Upper lobe of right lung (tissue), 1 donor: ENCODE data around the gene CAMTA1. TPM values are rescaled to one million over a fixed set of nuclear protein-coding genes. Genes with fewer than 3 reads are reported as not detected.

Source experiments
- ATAC-seq: fragments of 200-7000 bp; cut with Tn5 transposase; one replicate; pipeline ENCODE4 v1.9.1; 2020; ENCODE audit warnings: mild to moderate bottlenecking, moderate library complexity
- DNase-seq: peaks from one replicate; pipeline ENCODE4 v3.0.0-alpha.2; 2020
- H3K27ac ChIP-seq: fragments of 200-600 bp; one replicate; pipeline ENCODE4 v1.8.0; 2022
- H3K27me3 ChIP-seq: fragments of 200-600 bp; one replicate; pipeline ENCODE4 v1.8.0; 2022; ENCODE audit warnings: mild to moderate bottlenecking
- H3K36me3 ChIP-seq: fragments of 200-600 bp; one replicate; pipeline ENCODE4 v1.8.0; 2022
- H3K4me1 ChIP-seq: fragments of 200-600 bp; one replicate; pipeline ENCODE4 v1.8.0; 2022
- H3K4me3 ChIP-seq: fragments of 200-600 bp; one replicate; pipeline ENCODE4 v1.8.0; 2022; ENCODE audit warnings: mild to moderate bottlenecking
- H3K9me3 ChIP-seq: fragments of 200-600 bp; one replicate; pipeline ENCODE4 v1.8.0; 2022
- intact Hi-C: fragments of 100-400 bp; cut with DNase I; formaldehyde crosslinking; loops from one replicate; pipeline ENCODE4 v1.11.0; 2022
- total RNA-seq: library from RNA; stranded (reverse); fragmentation: NEBNext Ultra II Directional; extraction: Animal tissue kit (Norgen Biotek cat#: 25700); gene quantifications from one replicate; pipeline ENCODE4 v1.2.1, GENCODE V29; 2021
- TF ChIP-seq, protein P1 (sequence below): fragments of 200-600 bp; IDR thresholded peaks from one replicate; pipeline ENCODE4 v1.8.0; 2022; ENCODE audit warnings: antibody characterized with exemption
- donor health status: DM: no; HTN: yes; CAD: no; lungs with severe emphysema.

The CAMTA1 gene
- total RNA-seq, 1 donor from 2014 or later = 63.4 TPM

DNA sequence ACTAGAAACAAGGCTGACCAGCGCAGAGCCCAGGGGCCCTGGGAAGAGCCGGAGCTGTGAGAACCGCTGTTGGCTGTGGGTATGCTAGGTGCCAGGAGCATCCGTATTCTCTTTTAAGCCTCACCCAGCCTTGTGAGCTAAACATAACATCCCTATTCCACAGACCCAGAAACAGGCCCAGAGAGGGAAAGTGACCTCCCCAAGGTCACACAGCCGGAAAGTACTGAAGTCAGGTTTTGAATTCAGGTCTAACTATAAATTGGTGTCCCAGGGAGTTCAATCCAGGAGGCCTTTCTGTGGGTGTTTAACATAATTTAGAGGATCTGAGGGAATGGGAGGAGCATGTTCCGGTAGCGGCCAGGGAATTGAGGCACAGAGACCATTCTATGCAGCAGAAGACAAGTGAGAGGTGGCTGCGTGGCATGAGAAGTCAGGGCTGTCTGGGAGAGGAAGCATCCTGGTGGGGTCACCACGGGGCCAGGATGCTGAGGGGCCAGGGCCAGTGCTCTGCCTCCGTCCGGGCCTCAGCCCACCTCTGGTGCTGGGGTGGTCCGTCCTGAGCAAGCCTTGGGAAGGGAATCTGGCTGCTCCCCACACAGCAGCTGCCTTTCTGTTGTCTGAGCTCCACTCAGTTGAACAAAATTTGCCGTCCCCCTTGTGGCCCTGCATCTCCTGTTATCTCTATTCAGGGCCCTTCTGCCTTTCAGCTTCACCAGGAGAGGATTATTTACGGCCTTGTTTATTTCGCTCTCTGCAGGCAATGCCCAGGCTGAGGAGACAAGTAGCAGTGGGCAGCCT lies 647.0 kb downstream of the CAMTA1 start:
- no peaks in the 10 kb centered on the region for H3K4me1 ChIP-seq
- no peaks in the 10 kb centered on the region for H3K9me3 ChIP-seq
- no peaks in the 10 kb centered on the region for H3K36me3 ChIP-seq
- intact Hi-C loops = no loop called here
- no peak overlapping the region for H3K4me3 ChIP-seq
- H3K27me3 ChIP-seq = no peaks in the 10 kb centered on the region
- TF ChIP-seq, protein P1, sequence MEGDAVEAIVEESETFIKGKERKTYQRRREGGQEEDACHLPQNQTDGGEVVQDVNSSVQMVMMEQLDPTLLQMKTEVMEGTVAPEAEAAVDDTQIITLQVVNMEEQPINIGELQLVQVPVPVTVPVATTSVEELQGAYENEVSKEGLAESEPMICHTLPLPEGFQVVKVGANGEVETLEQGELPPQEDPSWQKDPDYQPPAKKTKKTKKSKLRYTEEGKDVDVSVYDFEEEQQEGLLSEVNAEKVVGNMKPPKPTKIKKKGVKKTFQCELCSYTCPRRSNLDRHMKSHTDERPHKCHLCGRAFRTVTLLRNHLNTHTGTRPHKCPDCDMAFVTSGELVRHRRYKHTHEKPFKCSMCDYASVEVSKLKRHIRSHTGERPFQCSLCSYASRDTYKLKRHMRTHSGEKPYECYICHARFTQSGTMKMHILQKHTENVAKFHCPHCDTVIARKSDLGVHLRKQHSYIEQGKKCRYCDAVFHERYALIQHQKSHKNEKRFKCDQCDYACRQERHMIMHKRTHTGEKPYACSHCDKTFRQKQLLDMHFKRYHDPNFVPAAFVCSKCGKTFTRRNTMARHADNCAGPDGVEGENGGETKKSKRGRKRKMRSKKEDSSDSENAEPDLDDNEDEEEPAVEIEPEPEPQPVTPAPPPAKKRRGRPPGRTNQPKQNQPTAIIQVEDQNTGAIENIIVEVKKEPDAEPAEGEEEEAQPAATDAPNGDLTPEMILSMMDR = no peak
- ATAC-seq (no peak), DNase-seq (no peak)
- no peak overlapping the region for H3K27ac ChIP-seq

DNA sequence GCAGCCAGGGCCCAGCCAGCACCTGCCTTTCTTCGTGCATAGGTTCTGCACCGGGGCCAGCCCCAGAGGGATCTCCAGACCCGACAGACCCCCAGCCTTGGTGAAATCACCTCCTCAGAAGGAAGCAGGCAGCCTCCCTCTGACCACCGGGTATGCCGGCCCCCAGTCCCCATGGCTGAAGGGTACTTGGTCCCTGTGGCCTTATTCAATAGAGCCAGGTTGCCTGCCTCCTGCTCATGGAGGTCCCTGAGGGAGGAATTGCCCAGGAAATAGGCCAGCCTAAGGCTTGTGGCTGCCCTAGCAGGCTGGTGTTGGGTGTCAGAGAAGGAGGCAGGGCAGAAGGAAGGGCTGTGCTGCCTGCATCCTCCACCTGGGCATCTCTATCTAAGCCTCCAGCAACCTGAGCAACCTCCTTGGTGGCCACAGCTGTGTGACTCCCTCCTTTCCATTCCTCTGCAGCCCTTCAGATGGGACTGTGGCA lies 647.7 kb downstream of the CAMTA1 start:
- Histone ChIP-seq H3K9me3 (no peaks in the 10 kb centered on the region), H3K27ac (no peak overlapping the region), H3K4me3 (no peak overlapping the region), H3K27me3 (no peaks in the 10 kb centered on the region), H3K36me3 (no peaks in the 10 kb centered on the region), H3K4me1 (no peaks in the 10 kb centered on the region)
- intact Hi-C loops = no loop called here
- DNase-seq (no peak), ATAC-seq (no peak)
- TF ChIP-seq, protein P1 = no peak

DNA sequence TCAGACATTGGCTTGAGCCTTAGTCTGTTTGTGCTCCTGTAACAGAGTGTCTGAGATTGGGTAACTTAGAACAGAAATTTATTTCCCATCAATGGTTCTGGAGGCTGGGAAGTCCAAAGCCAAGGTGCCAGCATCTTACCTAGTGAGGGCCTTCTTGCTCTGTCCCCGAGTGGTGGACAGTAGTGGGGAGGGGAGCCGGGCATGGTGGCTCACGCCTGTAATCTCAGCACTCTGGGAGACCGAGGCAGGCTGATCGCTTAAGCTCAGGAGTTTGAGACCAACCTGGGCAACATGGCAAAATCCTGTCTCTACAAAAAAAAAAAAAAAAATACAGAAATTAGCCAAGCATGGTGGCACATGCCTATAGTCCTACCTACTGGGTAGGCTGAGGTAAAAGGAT lies 649.3 kb downstream of the CAMTA1 start:
- DNase-seq (no peak), ATAC-seq (no peak)
- H3K4me1 ChIP-seq = no peaks in the 10 kb centered on the region
- H3K4me3 ChIP-seq = no peak overlapping the region
- no peak overlapping the region for H3K27ac ChIP-seq
- H3K9me3 ChIP-seq = no peaks in the 10 kb centered on the region
- TF ChIP-seq, protein P1 = no peak
- intact Hi-C loops = no loop called here
- H3K36me3 ChIP-seq = no peaks in the 10 kb centered on the region
- no peaks in the 10 kb centered on the region for H3K27me3 ChIP-seq

DNA sequence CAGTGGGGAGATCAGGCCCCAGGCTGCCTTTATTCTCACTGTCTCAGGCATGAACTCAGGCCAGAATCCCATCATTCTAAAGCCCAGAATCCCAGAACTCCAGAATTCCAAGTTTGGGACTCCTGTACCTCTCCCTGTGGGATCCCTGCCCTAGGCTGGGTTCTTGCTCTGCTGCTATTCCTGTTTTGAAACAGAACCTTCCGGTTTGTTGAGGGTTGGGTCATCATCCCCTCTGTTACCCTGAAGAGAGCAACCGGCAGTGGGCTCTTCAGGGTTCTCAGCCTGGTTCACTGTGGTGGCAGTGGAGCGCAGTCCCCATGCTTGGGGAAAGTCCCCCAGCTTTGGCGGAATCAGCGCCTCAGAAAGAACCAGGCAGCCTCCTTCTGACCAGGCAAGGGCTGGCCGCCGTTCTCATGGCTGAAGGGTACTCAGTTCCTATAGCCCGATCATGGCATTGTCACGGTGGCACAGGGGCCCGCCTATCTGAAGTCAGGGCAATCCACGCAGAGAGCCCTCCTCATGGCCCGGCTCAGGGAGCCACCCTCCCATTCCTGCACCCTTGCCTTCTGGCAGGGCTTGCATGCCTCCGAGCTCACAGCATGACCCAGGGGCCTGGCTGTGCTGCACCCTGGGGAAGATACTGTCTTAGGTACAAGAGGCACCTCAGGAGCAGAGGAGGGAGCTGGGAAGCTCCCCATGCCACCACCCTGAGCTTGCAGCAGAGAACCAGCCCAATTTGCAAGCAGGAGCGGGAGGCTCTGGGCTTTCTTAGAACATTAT lies 650.2 kb downstream of the CAMTA1 start:
- no peak for ATAC-seq
- H3K27ac ChIP-seq = no peak overlapping the region
- H3K9me3 ChIP-seq = no peaks in the 10 kb centered on the region
- no peak overlapping the region for H3K4me3 ChIP-seq
- no peaks in the 10 kb centered on the region for H3K36me3 ChIP-seq
- no peak for DNase-seq
- intact Hi-C loops = no loop called here
- TF ChIP-seq, protein P1 = no peak
- H3K4me1 ChIP-seq = no peaks in the 10 kb centered on the region
- H3K27me3 ChIP-seq = no peaks in the 10 kb centered on the region

DNA sequence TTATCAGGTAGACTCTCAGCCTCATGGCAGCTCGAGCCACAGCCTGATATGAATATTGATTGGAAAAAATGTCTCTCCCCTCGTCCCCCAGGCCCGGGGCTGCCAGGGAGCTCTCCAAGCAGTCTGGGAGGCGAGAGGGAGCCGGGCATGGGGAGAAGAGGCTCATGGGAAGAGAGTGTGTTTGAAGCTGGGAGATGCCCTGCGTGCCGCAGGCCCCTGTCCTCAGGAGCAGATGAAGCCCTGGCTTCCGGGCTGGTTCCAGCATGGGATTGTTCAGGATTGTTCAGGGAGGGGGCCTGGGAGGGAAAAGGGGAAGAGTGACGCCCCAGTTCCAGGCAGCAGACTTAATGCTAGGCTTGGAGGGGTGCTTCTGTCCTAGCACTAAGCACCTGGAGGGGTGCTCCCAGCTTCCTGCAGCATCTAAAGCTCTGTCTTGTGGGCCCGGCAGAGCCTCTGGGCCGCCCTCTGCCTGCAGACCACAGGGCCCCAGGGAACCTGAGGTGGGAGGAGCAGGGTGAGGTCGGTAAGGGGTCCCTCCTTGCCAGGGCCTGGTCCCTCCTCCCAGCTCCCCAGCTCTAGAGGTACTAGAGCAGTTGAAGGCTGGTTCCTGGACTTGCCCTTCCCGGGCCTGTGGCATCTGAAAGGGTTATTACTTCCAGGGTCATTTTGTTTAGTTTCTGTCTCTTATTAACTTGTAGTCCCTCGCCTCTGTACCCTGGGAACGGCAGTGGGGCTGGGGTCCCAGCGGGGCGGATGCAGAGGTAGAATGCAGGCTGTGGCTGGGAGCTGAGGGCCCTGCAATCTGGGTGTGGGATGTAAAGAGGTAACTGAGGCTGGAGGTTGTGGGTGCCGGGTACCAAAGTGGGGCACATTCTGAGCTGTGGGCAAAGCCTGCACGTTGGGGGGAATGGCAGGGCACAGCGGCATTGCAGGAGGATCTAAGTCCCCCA lies 651.1 kb downstream of the CAMTA1 start:
- Histone ChIP-seq H3K27ac (no peak overlapping the region), H3K9me3 (no peaks in the 10 kb centered on the region), H3K4me3 (no peak overlapping the region), H3K36me3 (no peaks in the 10 kb centered on the region), H3K27me3 (no peaks in the 10 kb centered on the region), H3K4me1 (no peaks in the 10 kb centered on the region)
- TF ChIP-seq, protein P1 = no peak
- ATAC-seq = no peak
- intact Hi-C loops = no loop called here
- DNase-seq = no peak
